ENCODE results near the gene GGA1. TPM values are rescaled to one million over a fixed set of nuclear protein-coding genes. Genes with fewer than 3 reads are reported as not detected.
A peak's percentile ranks its signal among the peaks of the same experiment; 100 is the strongest.

The GGA1 gene
- total RNA-seq, 1 donor from 2014 or later = 33.5 TPM

DNA sequence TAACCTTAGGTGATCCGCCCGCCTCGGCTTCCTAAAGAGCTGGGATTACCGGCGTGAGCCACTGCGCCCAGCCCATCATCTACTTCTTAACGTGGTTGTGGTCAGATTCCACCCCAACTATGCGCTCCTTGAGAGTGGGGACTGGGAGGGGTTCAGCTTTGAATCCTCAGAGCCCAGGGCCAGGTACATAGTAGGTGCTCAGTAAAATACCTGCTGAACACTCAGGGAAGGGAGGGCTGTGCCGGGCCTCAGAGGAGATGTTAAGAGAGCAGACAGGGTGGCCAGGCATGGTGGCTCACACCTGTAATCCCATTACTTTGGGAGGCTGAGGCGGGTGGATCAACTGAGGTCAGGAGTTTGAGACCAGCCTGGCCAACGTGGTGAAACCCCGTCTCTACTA lies 65.6 kb downstream of the GGA1 start:
- DNase-seq (ENCODE audit: low spot score) = no peak

DNA sequence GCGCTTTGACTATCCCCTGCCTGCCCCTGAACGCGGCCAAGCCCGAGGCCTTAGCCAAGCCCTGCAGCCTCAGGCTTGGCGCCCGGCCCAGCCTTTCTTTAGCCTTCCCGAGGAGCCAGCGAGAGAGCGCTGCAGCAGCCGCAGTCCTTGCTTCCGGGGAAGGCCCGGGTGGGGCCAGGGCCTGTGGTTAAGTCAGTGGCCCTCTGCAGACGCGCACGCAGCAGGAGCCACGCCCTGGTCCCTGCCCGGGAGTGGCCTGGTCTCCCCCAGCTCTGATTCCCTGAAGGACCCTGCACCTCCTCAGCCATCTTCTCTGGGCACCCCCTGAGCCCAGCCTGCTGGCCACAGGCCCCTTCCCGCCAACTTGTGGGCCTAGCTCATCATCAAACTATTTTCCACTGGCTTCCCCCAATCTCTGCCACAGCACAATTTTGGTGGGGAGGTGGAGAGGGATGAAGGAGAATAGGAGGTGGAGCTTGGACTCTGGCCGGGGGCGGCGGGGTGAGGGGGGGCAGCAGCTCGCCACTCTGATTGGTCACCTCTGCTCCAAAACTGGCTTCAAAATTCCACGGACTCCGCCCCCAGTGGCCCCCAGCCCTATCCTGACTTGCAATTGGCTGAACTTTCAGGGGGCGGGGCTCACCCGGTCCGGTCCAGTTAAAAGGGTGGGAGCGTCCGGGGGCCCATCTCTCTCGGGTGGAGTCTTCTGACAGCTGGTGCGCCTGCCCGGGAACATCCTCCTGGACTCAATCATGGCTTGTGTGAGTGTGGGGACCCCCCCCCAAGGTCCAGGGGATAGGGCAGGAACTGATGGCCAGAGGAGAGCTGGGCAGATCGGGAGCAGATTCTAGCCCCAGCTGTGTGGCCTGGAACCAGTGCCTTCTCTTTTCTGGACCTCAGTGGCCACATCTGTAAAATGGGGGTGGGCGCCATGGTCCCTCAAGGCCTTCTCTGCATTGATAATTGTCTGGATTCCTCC lies 66.6 kb downstream of the GGA1 start, which contains the start of gene LGALS1:
Gene LGALS1, plus strand, starts transcription at position 686 of the 979 bp plus-strand sequence. Its CDS starts 67 bp downstream, at position 753.
- DNase-seq (ENCODE audit: low spot score) = peak; percentile 97

DNA sequence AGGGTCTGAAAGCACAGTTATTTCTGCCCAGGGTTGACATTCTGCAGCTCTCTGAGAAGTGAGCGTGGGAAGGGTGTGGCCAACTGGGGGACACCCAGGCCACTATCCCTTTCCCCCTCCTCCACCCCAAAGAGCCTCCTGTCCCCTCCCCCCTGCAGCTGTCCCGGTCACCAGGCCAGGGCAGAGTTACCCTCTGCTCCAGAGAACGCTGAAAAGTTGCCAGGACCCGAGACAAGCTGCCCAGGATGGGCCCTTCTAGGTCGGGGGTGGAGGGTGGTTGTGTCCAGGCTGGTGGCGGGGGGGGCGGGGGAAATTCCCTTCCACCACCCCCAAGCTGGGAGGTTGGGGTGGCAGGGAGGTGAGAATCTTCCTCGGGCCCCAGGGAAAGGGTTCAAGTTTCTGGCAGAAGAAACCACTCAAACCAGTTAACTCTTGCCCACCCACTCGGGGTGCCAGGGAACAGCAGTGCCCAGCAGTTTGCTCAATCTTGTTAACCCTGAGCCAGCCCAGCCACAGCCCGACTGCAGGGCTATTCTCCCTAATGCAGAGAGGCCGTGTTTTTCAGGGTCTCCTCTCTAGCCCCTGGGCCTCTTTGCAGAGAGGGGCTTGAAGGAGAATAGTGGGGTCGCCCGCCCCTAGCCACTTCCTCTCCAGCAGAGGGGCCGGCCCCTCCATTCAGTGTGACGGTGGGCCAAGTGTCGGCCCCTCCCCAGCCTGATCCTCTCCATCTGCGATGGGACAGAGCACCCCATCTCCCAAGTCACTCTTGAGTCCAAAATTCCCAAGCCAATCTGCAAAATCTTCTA lies 67.5 kb downstream of the GGA1 start:
- peak; percentile 41 for DNase-seq (ENCODE audit: low spot score)

DNA sequence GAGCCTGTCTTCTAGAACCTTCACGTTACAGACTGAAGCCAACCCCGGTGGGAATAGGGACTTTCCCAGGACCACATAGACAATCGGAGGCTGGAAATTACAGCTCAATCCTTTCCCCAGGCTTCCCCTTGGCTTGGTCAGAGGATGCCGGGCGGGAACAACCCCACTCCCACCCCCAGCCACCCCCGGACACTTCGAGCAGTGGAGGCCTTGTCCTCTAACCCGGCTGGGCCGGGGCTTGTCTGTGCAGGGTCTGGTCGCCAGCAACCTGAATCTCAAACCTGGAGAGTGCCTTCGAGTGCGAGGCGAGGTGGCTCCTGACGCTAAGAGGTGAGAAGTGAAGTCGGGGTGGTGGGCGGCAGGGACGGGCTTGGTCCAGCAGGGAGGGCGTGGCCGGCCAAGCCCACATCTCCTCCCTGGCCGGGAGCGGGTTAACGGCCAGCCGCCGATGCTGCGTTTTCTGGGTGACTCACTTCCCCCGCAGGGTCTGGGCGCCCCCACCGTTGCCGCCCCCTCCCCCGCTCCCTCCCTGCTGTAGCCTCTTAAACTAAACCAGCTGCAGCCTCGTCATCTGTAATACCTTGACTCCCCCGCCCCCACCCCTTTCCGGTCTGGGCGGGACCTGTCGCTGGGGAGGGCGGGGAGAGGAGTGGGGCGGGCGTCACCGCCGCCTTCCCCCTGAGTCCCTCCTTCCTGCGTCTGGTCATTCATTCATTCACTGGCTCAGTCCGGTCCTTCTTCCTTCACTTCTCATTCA lies 68.3 kb downstream of the GGA1 start:
- DNase-seq (ENCODE audit: low spot score) = peak; percentile 95

DNA sequence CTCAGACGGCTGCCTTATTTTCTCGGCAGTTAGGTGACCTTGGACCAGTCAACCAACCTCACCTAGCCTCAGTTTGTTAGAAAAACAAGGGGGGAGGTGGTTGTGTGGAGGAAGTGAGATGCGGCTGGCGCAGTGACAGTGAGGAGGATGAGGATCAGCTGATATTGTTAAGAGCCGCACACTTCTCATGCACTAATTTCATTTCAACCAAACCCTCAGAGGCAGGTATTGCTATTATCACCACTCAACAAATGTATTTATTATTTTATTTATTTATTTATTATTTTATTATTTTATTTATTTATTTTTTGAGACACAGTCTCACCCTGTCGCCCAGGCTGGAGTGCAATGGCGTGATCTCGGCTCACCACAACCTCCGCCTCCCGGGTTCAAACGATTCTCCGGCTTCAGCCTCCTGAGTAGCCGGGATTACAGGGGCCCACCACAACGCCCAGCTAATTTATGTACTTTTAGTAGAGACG lies 68.9 kb downstream of the GGA1 start:
- no peak for DNase-seq (ENCODE audit: low spot score)

DNA sequence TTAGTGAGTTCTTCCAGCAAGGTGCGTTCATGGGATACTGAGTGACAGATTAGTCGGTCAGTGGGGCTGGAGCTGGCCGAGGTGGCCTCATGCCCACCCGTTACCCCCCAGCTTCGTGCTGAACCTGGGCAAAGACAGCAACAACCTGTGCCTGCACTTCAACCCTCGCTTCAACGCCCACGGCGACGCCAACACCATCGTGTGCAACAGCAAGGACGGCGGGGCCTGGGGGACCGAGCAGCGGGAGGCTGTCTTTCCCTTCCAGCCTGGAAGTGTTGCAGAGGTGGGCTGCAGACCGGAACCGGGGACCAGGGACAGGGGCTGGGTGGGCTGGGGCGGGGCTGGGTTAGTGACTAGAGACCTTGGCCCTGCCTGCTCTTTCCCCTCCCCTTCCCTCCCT lies 69.7 kb downstream of the GGA1 start:
- no peak for DNase-seq (ENCODE audit: low spot score)

DNA sequence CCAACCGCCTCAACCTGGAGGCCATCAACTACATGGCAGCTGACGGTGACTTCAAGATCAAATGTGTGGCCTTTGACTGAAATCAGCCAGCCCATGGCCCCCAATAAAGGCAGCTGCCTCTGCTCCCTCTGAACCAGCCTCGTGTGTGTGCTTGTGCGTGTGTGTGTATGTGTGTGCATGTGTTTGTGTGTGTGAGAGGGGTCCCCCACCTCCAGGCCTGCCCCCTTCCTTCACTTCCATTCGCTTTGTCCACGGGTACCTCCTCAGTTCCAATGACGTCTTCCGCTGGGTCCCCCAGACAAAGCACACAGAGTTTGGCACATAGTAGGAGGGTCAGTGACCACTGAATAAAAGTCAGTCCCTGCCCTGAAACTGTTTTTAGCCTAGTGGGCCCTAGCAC lies 71.0 kb downstream of the GGA1 start:
- DNase-seq (ENCODE audit: low spot score) = no peak

DNA sequence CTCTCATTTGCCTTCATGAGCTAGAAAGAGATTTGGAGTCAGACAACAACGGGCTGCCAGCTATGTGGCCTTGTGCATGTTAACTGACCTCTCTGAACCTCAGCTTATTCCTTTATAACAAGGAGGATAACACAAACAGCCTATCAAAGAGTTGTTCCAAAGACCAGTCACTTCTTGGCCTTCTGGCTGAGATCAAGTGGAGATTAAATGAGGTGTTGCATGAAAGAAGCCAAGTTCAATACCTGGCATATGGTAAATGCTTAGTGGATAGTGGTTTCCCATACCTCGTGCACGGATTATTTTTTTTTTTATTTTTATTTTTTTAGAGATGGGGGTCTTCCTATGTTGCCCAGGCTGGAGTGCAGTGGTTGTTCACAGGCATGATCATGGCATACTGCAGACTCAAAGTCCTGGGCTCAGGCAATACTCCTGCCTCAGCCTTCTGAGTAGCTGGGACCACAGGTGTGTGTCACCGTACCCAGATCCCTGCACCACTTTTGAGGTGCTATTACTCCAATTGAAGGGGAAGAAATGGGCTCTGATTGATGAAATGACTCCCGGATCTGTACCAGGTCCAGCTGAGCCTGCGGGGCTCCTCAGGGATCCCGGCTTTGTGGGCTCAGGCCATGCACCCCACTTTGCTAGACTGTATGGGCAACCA lies 71.7 kb downstream of the GGA1 start:
- no peak for DNase-seq (ENCODE audit: low spot score)

DNA sequence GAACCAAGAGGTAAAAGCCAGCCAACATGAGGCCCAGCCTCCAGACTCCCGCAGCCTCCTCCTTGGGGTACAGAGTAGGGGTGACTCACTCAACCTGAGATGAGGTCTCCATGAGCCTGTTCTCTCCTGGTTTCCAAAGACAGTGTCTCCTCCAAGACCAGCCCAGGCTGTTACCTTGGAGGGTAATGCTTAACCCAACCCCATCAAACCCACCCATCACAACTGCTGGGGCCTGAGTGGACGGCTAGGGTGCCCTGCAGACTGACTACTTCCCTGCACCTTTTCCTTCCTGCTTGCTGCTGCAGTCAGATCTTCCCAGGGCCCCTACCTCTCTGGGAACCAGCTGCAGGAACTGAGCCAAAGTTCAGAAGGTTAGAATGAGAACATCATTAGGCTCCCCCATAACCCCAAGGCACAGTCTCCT lies 72.4 kb downstream of the GGA1 start:
- DNase-seq (ENCODE audit: low spot score) = no peak

DNA sequence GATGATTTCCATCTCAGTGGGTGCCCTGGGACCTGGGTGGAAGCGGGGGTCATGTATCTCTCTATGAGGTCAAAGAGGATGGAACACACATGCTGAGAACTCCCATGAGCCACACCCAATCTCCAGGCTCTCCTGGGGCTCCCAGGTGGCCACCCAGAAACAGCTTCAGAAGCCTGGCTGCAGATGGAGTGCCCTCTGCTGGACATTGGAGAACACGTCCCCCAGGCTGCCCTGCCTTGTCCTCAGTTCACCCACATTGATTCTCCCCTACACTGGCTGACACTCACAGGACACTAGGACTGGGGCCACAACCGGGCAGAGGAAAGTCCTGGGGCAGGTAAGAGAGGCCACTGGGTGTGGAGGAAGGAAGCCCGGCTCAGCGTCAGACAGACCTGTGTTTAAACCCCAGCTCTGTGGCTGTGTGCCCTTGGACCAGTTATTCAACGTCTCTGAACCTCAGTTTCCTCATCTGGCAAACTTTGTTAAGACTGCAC lies 73.0 kb downstream of the GGA1 start:
- DNase-seq (ENCODE audit: low spot score) = peak; percentile 71

Other genes with a start within 250 kb of the GGA1 start
- 0.24 TPM for gene ELFN2, start 181.4 kb upstream of the GGA1 start, total RNA-seq (ENCODE audit: insufficient read depth, low replicate concordance)
- gene MFNG, start 122.5 kb upstream of the GGA1 start, total RNA-seq (ENCODE audit: insufficient read depth, low replicate concordance) = 20.7 TPM
- 5.5 TPM for gene CARD10, start 89.4 kb upstream of the GGA1 start, total RNA-seq (ENCODE audit: insufficient read depth, low replicate concordance)
- gene CDC42EP1, start 48.4 kb upstream of the GGA1 start, total RNA-seq (ENCODE audit: insufficient read depth, low replicate concordance) = 16.4 TPM
- not detected for gene LGALS2, start 28.7 kb upstream of the GGA1 start, total RNA-seq (ENCODE audit: insufficient read depth, low replicate concordance)
- 11.8 TPM for gene SH3BP1, start 30.8 kb downstream of the GGA1 start, total RNA-seq (ENCODE audit: insufficient read depth, low replicate concordance)
- gene PDXP, start 49.9 kb downstream of the GGA1 start, total RNA-seq (ENCODE audit: insufficient read depth, low replicate concordance) = 3.1 TPM
- gene LGALS1, start 66.8 kb downstream of the GGA1 start, total RNA-seq (ENCODE audit: insufficient read depth, low replicate concordance) = 1,243 TPM
- gene NOL12, start 77.5 kb downstream of the GGA1 start, total RNA-seq (ENCODE audit: insufficient read depth, low replicate concordance) = 7.2 TPM
- gene TRIOBP, start 88.2 kb downstream of the GGA1 start, total RNA-seq (ENCODE audit: insufficient read depth, low replicate concordance) = 96.1 TPM
- 22.4 TPM for gene GCAT, start 199.1 kb downstream of the GGA1 start, total RNA-seq (ENCODE audit: insufficient read depth, low replicate concordance)
- gene GALR3, start 214.5 kb downstream of the GGA1 start, total RNA-seq (ENCODE audit: insufficient read depth, low replicate concordance) = not detected
- gene ANKRD54, start 235.5 kb downstream of the GGA1 start, total RNA-seq (ENCODE audit: insufficient read depth, low replicate concordance) = 52.7 TPM
- gene EIF3L, start 240.6 kb downstream of the GGA1 start, total RNA-seq (ENCODE audit: insufficient read depth, low replicate concordance) = 268 TPM